HL-60 (cell line): ENCODE results near the gene EPHB4.

Experiments
- DNase-seq, 2 experiments: peaks; one replicate each; pipeline ENCODE4 v3.0.0-alpha.2; 2010 to 2020; ENCODE audit warnings: low read depth in 1 of 2, low spot score in 1 of 2
- H3K27ac ChIP-seq: fragments of 250-450 bp; sonication (Bioruptor Pico); replicated peaks from 2 replicates; pipeline ENCODE4 v1.5.1; 2020; ENCODE audit warnings: mild to moderate bottlenecking, moderate library complexity
- H3K27me3 ChIP-seq: fragments of 250-450 bp; sonication (Bioruptor Pico); 2 replicates; pipeline ENCODE4 v1.5.1; 2021; ENCODE audit warnings: mild to moderate bottlenecking, moderate library complexity; ENCODE audit not compliant: insufficient read depth, poor library complexity, severe bottlenecking
- H3K4me3 ChIP-seq: replicated peaks from 2 replicates; pipeline ENCODE4 v1.5.1; 2011; ENCODE audit warnings: mild to moderate bottlenecking, control low read depth, low read length; ENCODE audit not compliant: insufficient read depth
- GABPA ChIP-seq: IDR thresholded peaks from 2 replicates; pipeline ENCODE4 v1.6.1; 2012; ENCODE audit warnings: low read depth
- POLR2AphosphoS5 ChIP-seq: IDR thresholded peaks from 2 replicates; pipeline ENCODE4 v1.6.1; 2012; ENCODE audit warnings: low read depth
- SPI1 ChIP-seq: IDR thresholded peaks from 2 replicates; pipeline ENCODE4 v1.6.1; 2012; ENCODE audit warnings: low read depth, mild to moderate bottlenecking, borderline replicate concordance
- TF ChIP-seq, protein P1 (sequence below): IDR thresholded peaks from one replicate; pipeline ENCODE4 v1.5.1; 2011; ENCODE audit warnings: low read length, control low read depth, inconsistent platforms; ENCODE audit not compliant: insufficient read depth
- TF ChIP-seq, protein P2 (sequence below): IDR thresholded peaks from 2 replicates; pipeline ENCODE4 v1.6.1; 2012; ENCODE audit warnings: low read depth; ENCODE audit not compliant: insufficient replicate concordance

EPHB4 gene

DNA sequence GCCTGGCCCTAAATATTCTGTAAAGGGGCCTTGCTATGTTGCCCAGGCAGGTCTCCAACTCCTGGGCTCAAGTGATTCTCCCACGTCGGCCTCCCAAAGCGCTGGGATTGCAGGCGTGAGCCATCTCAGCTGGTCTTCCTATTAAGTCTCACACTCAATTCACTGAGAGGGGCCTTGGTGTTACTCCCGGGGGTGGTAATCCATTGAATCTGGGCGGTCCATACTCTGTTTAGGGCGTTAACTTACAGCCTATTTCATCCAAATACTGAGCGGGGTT lies 46.9 kb upstream of the EPHB4 start:
- no peaks in the 10 kb centered on the region for H3K27me3 ChIP-seq
- H3K27ac ChIP-seq: peak overlapping the region; percentile 93
- H3K4me3 ChIP-seq: peak overlapping the region; percentile 39; the same call in 1 of the 2 replicates
- TF ChIP-seq SPI1 (no peak), POLR2AphosphoS5 (no peak), GABPA (no peak)
- TF ChIP-seq, protein P1, sequence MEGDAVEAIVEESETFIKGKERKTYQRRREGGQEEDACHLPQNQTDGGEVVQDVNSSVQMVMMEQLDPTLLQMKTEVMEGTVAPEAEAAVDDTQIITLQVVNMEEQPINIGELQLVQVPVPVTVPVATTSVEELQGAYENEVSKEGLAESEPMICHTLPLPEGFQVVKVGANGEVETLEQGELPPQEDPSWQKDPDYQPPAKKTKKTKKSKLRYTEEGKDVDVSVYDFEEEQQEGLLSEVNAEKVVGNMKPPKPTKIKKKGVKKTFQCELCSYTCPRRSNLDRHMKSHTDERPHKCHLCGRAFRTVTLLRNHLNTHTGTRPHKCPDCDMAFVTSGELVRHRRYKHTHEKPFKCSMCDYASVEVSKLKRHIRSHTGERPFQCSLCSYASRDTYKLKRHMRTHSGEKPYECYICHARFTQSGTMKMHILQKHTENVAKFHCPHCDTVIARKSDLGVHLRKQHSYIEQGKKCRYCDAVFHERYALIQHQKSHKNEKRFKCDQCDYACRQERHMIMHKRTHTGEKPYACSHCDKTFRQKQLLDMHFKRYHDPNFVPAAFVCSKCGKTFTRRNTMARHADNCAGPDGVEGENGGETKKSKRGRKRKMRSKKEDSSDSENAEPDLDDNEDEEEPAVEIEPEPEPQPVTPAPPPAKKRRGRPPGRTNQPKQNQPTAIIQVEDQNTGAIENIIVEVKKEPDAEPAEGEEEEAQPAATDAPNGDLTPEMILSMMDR: no peak
- TF ChIP-seq, protein P2, sequence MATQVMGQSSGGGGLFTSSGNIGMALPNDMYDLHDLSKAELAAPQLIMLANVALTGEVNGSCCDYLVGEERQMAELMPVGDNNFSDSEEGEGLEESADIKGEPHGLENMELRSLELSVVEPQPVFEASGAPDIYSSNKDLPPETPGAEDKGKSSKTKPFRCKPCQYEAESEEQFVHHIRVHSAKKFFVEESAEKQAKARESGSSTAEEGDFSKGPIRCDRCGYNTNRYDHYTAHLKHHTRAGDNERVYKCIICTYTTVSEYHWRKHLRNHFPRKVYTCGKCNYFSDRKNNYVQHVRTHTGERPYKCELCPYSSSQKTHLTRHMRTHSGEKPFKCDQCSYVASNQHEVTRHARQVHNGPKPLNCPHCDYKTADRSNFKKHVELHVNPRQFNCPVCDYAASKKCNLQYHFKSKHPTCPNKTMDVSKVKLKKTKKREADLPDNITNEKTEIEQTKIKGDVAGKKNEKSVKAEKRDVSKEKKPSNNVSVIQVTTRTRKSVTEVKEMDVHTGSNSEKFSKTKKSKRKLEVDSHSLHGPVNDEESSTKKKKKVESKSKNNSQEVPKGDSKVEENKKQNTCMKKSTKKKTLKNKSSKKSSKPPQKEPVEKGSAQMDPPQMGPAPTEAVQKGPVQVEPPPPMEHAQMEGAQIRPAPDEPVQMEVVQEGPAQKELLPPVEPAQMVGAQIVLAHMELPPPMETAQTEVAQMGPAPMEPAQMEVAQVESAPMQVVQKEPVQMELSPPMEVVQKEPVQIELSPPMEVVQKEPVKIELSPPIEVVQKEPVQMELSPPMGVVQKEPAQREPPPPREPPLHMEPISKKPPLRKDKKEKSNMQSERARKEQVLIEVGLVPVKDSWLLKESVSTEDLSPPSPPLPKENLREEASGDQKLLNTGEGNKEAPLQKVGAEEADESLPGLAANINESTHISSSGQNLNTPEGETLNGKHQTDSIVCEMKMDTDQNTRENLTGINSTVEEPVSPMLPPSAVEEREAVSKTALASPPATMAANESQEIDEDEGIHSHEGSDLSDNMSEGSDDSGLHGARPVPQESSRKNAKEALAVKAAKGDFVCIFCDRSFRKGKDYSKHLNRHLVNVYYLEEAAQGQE: no peak
- DNase-seq: no peak

DNA sequence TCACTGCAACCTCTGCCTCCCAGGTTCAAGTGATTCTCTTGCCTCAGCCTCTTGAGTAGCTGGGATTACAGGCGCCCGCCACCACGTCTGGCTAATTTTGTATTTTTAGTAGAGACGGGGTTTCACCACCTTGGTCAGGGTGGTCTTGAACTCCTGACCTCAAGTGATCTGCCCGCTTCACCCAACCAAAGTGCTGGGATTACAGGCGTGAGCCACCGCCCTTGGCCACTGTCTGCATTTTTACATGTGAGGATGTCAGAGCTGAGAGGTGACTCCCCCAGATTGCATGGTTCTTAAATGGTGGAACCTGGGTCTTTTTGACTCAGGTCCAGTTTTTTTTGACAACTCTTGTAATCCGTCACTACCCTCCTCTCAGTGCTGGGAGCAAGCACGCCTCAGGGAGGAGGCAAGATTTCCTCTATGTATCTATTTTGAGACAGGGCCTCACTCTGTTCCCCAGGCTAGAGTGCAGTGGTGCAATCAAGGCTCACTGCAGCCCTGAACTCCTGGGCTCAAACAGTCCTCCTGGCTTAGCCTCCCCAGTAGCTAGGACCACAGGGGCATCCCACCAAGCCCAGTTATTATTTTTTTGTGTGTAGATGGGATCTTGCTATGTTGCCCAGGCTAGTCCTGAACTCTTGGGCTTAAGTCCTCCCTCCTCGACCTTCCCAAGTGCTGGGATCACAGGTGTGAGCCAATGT lies 46.4 kb upstream of the EPHB4 start:
- no peak for DNase-seq
- Histone ChIP-seq H3K4me3 (no peak overlapping the region), H3K27me3 (no peaks in the 10 kb centered on the region), H3K27ac (peak overlapping the region; percentile 93)
- TF ChIP-seq GABPA (no peak), POLR2AphosphoS5 (peak; percentile 26; the same call in 1 of the 2 replicates)
- TF ChIP-seq, protein P1: no peak

DNA sequence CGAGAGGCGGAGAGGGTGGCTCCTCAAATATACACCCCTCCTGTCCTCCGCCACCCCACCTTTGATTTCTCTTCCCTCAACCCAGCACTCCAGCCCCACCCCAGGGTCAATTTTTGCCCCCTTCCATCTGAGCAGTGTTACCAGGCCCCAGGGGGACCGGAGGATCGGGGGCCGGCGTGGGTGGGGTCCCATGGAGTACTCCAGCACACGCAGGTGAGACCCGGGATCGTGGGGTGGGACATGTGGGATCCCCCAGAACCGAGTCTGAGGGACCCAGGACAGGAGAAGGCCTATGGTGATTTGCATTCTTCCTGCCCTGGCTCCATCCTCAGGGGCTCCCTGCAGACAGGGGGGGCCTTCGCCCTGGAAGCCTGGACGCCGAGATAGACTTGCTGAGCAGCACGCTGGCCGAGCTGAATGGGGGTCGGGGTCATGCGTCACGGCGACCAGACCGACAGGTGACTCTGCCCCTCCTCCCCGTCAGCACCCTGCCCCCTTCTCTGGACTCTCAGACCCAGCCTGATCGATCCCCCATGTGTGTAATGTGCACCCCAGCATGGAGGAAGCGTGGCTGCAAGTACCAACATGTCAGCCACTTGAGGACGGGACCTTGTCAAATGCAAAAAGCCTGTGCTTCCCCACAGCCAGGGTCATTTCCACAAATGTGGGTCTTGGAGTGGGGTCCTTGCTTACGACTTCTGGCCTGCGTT lies 40.6 kb upstream of the EPHB4 start:
- TF ChIP-seq, protein P2: no peak
- TF ChIP-seq GABPA (no peak), SPI1 (no peak), POLR2AphosphoS5 (no peak; the same call in 1 of the 2 replicates)
- TF ChIP-seq, protein P1: no peak
- peak in 1 of 2 experiments; percentile 34 for DNase-seq
- Histone ChIP-seq H3K27ac (peak overlapping the region; percentile 90), H3K4me3 (peak overlapping the region; percentile 66), H3K27me3 (no peaks in the 10 kb centered on the region)
